Measurements from ENCODE around the gene LAMC3.

Gene LAMC3

DNA sequence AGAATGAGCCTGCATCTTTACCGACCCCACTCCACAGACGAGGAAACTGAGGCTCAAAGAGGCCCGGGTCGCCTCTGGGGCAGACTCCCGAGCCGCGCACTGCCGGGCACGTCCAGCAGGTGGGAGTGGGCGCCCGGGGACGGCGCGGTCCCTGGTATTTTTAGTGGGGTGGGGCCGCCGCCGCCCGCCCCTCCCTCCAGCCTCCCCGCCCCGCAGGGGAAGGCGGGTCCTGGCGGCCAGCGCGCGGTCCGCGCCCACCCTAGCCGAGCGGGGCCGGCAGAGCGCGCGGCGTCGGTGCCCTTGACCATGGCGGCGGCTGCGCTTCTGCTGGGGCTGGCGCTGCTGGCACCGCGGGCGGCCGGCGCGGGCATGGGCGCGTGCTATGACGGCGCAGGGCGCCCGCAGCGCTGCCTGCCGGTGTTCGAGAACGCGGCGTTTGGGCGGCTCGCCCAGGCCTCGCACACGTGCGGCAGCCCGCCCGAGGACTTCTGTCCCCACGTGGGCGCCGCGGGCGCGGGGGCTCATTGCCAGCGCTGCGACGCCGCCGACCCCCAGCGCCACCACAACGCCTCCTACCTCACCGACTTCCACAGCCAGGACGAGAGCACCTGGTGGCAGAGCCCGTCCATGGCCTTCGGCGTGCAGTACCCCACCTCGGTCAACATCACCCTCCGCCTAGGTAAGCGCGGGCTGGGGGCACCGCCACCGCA lies at the start of gene LAMC3:
Gene LAMC3 (plus strand): TSS at position 266 of the 710 bp plus-strand sequence. CDS start 41 bp downstream, at position 307.
- DNase-seq (ENCODE audit: insufficient read length, low spot score) (no peak), FAIRE-seq (no peak)
- TF ChIP-seq POLR2A (IDR thresholded peaks at IDR 0.05; ENCODE audit: low read depth, low read length) = no peak

DNA sequence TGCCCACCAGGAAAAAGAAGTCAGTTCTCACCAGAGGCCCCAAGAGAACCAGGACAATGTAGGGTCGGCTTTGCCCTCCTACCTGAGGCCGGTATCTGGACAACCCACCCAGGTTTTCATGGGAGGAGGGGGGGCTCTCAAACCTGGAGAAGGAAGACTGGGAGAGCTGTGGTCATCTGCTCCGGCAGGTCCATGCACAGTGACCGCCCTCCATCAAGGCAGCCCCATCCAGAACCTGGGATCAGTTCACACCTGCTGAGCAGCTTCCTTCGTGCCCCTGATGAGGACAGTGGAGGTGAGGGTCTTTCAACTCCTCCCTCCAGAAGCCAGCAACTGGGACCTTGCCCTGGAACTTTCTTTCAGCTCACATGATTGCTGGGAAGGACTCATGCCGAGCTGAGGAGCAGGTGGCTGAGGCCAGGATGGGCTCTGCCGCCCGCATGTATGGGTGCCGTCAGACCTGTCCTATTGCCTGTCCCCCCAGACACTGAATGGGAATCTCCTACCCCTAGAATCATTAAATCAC lies 49.1 kb upstream of the LAMC3 start:
- DNase-seq (ENCODE audit: insufficient read length, low spot score) (no peak), FAIRE-seq (no peak)
- TF ChIP-seq POLR2A (IDR thresholded peaks at IDR 0.05; ENCODE audit: low read depth, low read length) = no peak

DNA sequence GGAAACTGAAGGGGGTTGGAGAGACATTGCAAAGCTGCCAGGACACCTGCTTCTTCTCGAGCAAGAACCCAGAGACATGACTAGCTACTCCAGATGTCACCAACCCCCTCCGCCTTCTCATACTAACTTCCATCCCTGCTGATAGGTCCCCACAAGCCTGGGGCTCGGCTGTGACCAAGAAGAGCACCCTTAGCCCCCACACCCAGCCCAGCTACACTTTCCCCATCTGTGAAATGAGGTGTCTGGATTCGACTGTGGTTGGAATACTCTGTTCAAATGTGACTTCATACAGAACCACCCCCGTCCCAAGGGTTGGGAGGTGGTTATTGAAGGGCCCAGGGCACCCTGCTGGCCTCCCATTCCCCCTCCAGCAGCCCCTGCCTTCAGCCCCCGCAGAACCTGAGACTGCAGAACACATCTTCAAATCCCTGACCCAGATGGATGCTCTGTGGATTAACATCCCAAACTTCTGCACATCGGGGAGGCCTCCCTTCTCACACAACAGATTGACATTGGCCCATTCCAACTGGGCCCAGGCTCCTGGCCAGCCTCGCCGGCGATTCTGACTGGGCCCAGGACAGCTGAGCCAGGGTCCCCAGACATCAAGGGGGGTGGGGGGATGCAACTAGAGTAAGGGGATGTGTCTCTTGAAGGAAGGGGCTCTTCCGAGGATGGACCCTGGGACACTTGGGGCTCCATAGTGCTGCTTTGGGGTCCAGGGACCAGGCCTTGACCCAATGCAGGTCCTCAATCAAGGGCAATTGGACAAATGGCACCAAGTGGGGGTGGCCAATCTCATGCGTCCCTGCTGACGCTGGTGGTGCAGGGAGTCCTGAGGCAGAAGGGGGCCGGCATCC lies 48.2 kb upstream of the LAMC3 start:
- FAIRE-seq (no peak), DNase-seq (ENCODE audit: insufficient read length, low spot score) (no peak)
- TF ChIP-seq POLR2A (IDR thresholded peaks at IDR 0.05; ENCODE audit: low read depth, low read length) = no peak

DNA sequence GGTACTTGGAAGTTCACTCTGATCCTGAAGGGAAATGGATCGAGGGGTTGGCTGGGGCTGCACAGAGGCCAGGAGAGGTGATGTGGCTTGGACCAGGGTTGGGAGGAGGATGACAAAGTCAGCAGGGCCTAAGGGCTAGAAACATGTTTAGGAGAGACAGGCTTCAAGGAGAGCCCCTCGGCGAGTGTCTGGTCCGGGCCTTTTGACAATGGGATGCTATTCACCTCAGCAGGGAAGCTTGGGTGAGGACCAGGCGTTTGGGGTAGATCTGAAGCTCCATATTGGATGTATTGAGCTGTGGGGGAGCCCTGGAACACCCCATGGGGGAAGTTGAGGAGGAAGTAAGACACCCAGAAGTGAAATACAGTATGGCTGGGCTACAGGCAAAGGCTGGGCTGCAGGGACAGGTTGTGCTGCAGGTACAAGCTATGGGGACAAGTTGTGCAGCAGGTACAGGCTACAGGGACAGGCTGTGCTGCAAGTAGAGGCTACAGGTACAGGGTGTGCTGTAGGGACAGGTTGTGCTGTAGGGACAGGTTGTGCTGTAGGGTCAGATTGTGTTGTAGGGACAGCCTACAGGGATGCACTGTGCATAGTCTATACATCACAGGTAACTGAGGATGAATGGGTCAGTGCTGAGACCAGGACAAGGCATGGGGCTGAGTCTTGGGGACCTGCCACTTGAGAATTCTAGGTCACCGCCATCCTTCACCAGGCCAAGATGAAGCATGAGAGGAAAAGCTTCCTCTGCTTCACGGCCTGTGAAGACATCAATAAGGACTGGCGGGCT lies 47.3 kb upstream of the LAMC3 start:
- FAIRE-seq = no peak
- no peak for DNase-seq (ENCODE audit: insufficient read length, low spot score)
- TF ChIP-seq POLR2A (IDR thresholded peaks at IDR 0.05; ENCODE audit: low read depth, low read length) = no peak

DNA sequence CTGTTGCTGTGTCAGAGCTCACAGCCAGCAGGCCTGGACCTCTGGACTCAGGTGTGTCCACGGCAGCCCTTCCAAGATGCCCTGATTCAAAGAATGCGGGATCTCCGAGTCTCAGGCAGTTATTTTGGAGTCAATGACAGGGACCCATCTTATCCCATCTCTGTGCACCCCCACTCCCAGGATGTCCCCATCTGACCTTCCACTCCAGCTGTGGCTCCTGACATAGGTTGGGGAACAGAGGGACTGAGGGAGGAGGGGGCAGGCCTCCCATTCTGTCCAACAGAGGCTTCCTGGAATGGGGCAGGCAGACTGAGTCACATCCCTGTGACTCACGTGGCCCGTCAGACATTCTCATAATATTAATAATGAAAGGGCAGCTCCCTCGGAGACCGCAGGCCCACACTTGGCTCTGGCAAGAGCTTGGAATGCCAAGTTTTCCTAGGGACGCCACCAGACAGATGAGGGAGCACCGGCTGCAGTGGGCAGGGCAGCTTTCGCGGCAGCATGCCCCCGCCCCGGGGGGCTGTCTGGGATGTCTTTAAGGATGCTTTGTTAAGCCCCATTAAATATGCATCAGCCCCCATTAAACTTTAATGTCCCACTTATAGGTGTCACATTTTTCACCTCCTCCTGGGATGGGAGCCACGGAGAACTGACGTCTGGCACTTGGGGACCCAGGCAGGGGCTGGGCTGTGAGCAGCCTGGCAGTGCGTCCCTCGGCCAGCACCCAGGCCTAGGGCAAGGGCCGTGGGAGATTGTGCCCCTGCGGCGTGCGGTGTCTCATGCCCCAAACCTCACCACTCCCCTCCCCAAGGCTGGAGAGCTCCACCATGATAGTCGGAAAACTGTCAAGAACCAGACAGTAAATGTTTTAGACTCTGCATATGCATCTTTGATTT lies 46.3 kb upstream of the LAMC3 start:
- FAIRE-seq (no peak), DNase-seq (ENCODE audit: insufficient read length, low spot score) (peak; percentile 67)
- no peak for TF ChIP-seq POLR2A (IDR thresholded peaks at IDR 0.05; ENCODE audit: low read depth, low read length)

DNA sequence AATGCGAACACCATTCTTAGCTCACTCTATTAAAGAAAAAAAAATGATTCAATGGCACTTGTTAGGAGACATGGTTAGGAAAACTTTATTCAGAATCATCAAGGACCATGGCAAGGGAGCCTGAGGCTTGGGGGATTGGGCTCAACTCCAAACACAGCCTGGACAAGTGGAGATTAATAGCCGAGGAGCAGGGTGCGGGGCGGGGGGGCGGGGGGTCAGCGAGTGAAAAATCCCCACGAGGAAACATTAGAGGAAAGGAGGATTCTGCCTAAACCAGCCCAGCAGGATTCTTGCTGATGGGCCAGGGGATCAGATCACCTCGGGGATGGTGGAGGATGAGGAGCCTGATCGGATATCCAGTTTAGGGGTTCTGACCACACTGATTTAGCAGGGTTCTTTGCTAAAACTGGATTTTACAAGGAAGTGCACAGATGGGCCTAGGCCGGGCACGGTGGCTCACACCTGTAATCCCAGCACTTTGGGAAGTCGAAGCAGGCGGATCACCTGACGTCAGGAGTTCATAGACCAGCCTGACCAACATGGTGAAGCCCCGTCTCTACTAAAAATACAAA lies 45.6 kb upstream of the LAMC3 start:
- DNase-seq (ENCODE audit: insufficient read length, low spot score) = no peak
- FAIRE-seq = no peak
- TF ChIP-seq POLR2A (IDR thresholded peaks at IDR 0.05; ENCODE audit: low read depth, low read length) = no peak

DNA sequence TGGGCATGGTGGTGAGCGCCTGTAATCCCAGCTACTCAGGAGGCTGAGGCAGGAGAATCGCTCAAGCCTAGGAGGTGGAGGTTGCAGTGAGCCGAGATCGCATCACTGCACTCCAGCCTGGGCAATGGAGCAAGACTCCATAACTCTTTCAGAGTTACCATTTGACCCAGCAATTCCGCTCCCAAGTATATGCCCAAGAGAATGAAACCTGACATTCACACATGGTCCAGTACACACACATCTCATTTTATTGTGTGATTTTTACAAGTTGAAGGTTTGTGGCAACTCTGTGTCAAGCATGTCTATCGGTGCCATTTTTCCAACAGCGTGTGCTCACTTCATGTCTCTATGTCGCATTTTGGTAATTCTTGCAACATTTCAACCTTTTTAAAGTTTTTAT lies 45.1 kb upstream of the LAMC3 start:
- no peak for DNase-seq (ENCODE audit: insufficient read length, low spot score)
- TF ChIP-seq POLR2A (IDR thresholded peaks at IDR 0.05; ENCODE audit: low read depth, low read length) = no peak
- FAIRE-seq = no peak

DNA sequence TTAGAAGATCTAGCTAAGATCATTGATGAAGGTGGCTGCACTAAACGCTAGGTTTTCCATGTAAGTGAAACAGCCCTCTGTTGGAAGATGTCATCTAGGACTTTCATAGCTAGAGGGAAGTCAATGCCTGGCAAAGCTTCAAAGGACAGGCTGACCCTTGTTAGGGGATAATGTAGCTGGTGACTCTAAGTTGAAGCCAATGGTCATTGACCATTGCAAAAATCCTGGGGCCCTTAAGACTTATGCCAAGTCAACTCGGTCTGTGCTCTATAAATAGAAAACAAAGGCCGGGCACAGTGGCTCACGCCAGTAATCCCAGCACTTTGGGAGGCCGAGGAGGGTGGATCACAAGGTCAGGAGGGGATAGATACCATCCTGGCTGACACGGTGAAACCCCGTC lies 43.3 kb upstream of the LAMC3 start:
- FAIRE-seq = no peak
- TF ChIP-seq POLR2A (IDR thresholded peaks at IDR 0.05; ENCODE audit: low read depth, low read length) = no peak

DNA sequence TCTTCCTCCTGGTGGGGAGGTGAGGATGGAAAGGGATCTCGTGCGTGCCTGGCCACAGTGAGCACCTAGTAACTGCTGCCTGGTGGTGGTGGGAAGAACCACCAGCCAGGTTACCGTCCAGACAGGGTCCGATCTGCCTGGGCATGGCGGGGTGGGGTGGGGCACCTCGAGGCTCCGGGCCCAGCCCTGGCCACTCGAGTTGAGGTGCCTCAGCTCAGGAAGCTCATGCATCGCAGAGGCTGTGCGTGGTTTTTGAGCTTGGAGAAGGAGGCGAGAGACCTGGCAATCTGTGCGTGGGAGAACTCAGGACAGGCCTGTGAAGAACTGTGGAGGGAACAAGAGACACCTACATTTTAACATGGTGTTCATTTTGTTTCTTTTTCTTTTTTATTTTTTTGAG lies 38.9 kb upstream of the LAMC3 start:
- DNase-seq (ENCODE audit: insufficient read length, low spot score) (no peak), FAIRE-seq (no peak)
- TF ChIP-seq POLR2A (IDR thresholded peaks at IDR 0.05; ENCODE audit: low read depth, low read length) = no peak

More for the DNA sequence above, 43.3 kb upstream of the LAMC3 start:
- no peak for DNase-seq (ENCODE audit: insufficient read length, low spot score)

DNA sequence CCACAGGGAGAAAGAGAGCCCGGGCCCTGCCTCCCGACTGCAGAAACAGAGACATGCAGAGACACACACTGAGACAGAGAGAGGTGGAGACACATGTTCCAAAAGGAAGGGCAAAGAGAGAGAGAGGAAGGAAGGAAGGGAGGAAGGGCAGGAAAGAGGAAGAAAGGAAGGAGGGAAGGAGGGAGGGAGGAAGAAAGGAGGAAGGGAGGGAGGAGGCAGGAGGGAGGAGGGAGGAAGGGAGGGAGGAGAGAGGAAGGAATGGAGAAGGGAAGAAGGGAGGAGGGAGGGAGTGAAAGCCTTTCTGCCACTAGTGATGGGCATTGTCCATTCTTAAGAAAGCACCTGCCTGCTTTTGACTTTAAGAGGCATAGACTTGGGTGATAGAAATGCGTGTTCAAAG lies 38.1 kb upstream of the LAMC3 start:
- TF ChIP-seq POLR2A (IDR thresholded peaks at IDR 0.05; ENCODE audit: low read depth, low read length) = no peak
- no peak for DNase-seq (ENCODE audit: insufficient read length, low spot score)
- no peak for FAIRE-seq

DNA sequence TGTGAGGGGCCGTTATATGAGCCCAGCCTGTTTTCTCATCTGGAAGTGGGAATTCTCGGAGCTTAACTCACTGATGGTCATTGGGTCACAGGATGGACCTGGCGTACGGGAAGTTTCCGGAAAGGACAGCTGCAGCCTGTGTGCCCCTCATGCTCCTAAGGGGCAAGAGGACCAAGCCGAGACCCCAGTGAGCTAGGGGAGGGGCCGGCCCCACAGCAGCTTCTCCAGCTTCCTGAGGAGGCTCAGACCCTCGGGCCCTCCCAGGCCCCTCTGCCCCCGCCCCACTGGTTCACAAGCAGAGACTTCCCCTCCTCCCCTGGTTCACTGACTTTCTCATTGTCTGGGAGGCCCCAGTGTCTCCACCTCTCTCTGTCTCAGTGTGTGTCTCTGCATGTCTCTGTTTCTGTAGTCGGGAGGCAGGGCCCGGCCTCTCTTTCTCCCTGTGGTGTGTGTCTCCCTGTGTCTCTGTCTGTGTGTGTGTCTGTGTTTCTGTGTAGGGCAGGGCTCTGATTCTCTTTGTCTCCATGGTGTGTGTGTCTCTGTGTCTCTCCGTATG lies 37.6 kb upstream of the LAMC3 start:
- DNase-seq (ENCODE audit: insufficient read length, low spot score) = no peak
- TF ChIP-seq POLR2A (IDR thresholded peaks at IDR 0.05; ENCODE audit: low read depth, low read length) = no peak
- no peak for FAIRE-seq

DNA sequence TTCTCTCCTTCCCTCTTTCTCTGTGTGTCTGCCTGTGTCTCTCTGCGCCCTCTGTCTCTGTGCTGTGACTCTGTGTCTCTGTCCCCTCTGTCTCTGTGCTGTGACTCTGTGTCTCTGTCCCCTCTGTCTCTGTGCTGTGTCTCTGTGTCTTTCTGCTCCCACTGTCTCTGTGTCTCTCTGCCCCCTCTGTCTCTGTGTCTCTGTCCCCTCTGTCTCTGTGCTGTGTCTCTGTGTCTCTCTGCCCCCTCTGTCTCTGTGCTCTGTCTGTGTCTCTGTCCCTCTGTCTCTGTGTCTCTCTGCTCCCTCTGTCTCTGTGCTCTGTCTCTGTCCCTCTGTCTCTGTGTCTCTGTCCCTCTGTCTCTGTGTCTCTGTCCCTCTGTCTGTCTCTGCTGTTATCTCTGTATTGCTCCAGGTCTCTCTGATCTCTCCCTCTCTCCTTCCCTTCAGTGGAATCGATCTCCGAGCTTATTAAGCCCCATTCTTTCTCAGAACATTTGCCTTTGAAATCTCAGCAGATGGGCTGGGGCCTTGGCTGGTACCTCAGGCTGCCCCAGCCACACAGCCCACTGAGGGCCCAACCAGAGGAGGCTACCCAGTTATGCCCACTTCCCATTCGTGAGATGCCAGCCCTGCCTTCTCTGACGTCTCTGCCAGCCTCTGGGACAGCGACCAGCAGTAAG lies 36.6 kb upstream of the LAMC3 start:
- no peak for FAIRE-seq
- TF ChIP-seq POLR2A (IDR thresholded peaks at IDR 0.05; ENCODE audit: low read depth, low read length) = no peak
- no peak for DNase-seq (ENCODE audit: insufficient read length, low spot score)
